ENCODE data around the gene RAI1. TPM values are rescaled to one million over a fixed set of nuclear protein-coding genes. Genes with fewer than 3 reads are reported as not detected.

The RAI1 gene
- total and polyA plus RNA-seq, 2 of the 8 experiments (the other 6 are each of a cell fraction or from before 2014, with no cell fraction given) = 0.39 to 1.2 TPM

DNA sequence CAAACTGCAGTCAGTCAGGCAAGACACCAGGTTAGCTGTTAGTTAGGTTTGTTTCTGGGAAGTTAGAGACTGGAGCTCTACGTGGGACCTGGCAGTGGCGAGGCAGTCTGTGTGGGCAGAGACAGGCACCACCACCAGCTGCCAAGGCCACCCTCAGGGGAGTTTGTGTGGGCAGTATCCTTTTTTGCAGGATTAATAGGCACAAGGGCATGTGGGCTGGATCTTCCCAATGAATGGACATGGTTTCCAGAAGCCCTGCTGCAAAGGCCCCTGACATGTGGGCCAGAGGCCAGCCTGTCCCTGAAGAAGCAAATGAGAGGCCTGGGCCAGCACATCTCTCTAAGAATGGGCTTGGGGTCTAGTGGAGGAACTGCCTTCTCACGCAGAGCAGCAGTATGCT, 174.7 kb downstream of the RAI1 start:
- no peaks in the 10 kb centered on the region; a peak in 1 of 7 replicates for H3K27me3 ChIP-seq (replicated peaks in 1 of 4; ENCODE audit: control insufficient read depth in 3 of 4, extremely low read depth in 1 of 4, insufficient read depth in 3 of 4, low read length in 3 of 4)
- no peak overlapping the region for H2AK5ac ChIP-seq (ENCODE audit: low read depth, low read length)
- H4K91ac ChIP-seq (replicated peaks; ENCODE audit: insufficient read length, low read length) = no peak overlapping the region
- H3K4ac ChIP-seq (replicated peaks; ENCODE audit: insufficient read length, low read depth, low read length) = peak overlapping the region; percentile 75
- H4K20me1 ChIP-seq (replicated peaks in 1 of 2; ENCODE audit: control insufficient read depth in 1 of 2, insufficient read depth in 2 of 2, low read length in 2 of 2) = no peaks in the 10 kb centered on the region
- no peak overlapping the region for H4K8ac ChIP-seq (ENCODE audit: extremely low read depth, insufficient read depth, low read length)
- H3K14ac ChIP-seq (ENCODE audit: insufficient read length) = no peak overlapping the region
- no peaks in the 10 kb centered on the region for H3K36me3 ChIP-seq (ENCODE audit: control insufficient read depth in 2 of 4, insufficient read depth in 4 of 4, low read length in 3 of 4)
- H4K5ac ChIP-seq (ENCODE audit: insufficient read length, low read depth, low read length) = no peak overlapping the region
- DNase-seq (ENCODE audit: low read depth in 1 of 2, low spot score in 2 of 2) (no peak), FAIRE-seq (no peak)
- H3K79me1 ChIP-seq (ENCODE audit: low read depth, low read length) = no peaks in the 10 kb centered on the region
- H2BK12ac ChIP-seq (ENCODE audit: low read depth, low read length) = 0 out of 2 replicates have a peak overlapping the region, but pooled peaks have one; percentile 18
- H3K56ac ChIP-seq (replicated peaks; ENCODE audit: insufficient read length, low read depth, low read length) = no peak overlapping the region
- H2BK15ac ChIP-seq (ENCODE audit: low read length) = no peak overlapping the region
- no peak overlapping the region for H2BK120ac ChIP-seq (replicated peaks; ENCODE audit: low read depth, low read length)
- ChIA-PET CTCF (ENCODE audit: partially characterized antibody) (interaction anchor here (0.6 to 26.2 kb wide), 7 partner anchors 10 to 177 kb away, joined by 3 to 404 read pairs (median 4); no protein-coding TSS in a partner anchor), POLR2A (ENCODE audit: partially characterized antibody) (interaction anchor here (0.7 to 12.1 kb wide), 3 partner anchors 16 to 101 kb away, joined by 3 to 122 read pairs (median 5); partner anchors contain the start of gene SREBF1)
- WGBS, 2 experiments (ENCODE audit: extremely low coverage in 1 of 2, insufficient coverage in 1 of 2, insufficient read length in 1 of 2, insufficient replicate concordance in 2 of 2, low coverage in 1 of 2, low lambda C conversion rate in 2 of 2, missing lambda C conversion rate in 1 of 2) = 93% methylated on average over 3 of the region's 3 CpGs; no CpG with 5 or more reads in 1 of the 2 experiments
- peaks cover 0 to 15% (median 6%) of the 10 kb centered on the region in 4 experiments; a peak in 4 of 7 replicates for H3K4me1 ChIP-seq (replicated peaks in 1 of 4; ENCODE audit: control insufficient read depth in 3 of 4, insufficient read depth in 4 of 4, low read length in 3 of 4)
- H3K4me3 ChIP-seq (ENCODE audit: extremely low read depth in 1 of 4, insufficient read depth in 2 of 4, low read depth in 3 of 4, low read length in 4 of 4) = no peak overlapping the region
- H3K18ac ChIP-seq (ENCODE audit: extremely low read depth, low read length) = no peak overlapping the region; the same call in 1 of the 2 replicates
- no peak overlapping the region for H3K4me2 ChIP-seq (ENCODE audit: insufficient read depth in 1 of 2, low read depth in 2 of 2, low read length in 2 of 2)
- no peaks in the 10 kb centered on the region for H3K23me2 ChIP-seq (ENCODE audit: low read depth, low read length)
- H3K27ac ChIP-seq (ENCODE audit: low read depth, low read length) = no peak overlapping the region
- no peaks in the 10 kb centered on the region for H3K79me2 ChIP-seq (ENCODE audit: control insufficient read depth in 1 of 2, insufficient read depth in 2 of 2, low read length in 2 of 2)
- no peak overlapping the region for H3K23ac ChIP-seq (ENCODE audit: insufficient read length)
- H2BK5ac ChIP-seq (ENCODE audit: low read depth, low read length) = 0 out of 2 replicates have a peak overlapping the region, but pooled peaks have one; percentile 26
- H2AFZ ChIP-seq (ENCODE audit: low read length) = no peak overlapping the region
- no peak overlapping the region for H3K9ac ChIP-seq (replicated peaks in 1 of 4; ENCODE audit: extremely low read depth in 1 of 4, low read depth in 3 of 4, low read length in 3 of 4)
- no peak overlapping the region for H2BK20ac ChIP-seq (ENCODE audit: low read length)
- H3K9me3 ChIP-seq (ENCODE audit: insufficient read depth in 2 of 2, low read depth in 1 of 2, low read length in 1 of 2) = no peaks in the 10 kb centered on the region
- TF ChIP-seq, protein P1, sequence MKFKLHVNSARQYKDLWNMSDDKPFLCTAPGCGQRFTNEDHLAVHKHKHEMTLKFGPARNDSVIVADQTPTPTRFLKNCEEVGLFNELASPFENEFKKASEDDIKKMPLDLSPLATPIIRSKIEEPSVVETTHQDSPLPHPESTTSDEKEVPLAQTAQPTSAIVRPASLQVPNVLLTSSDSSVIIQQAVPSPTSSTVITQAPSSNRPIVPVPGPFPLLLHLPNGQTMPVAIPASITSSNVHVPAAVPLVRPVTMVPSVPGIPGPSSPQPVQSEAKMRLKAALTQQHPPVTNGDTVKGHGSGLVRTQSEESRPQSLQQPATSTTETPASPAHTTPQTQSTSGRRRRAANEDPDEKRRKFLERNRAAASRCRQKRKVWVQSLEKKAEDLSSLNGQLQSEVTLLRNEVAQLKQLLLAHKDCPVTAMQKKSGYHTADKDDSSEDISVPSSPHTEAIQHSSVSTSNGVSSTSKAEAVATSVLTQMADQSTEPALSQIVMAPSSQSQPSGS (IDR thresholded peaks at IDR 0.05; ENCODE audit: low read length) = no peak
- TF ChIP-seq CHD1 (IDR thresholded peaks at IDR 0.05; ENCODE audit: low read depth, low read length) (no peak), TAF1 (IDR thresholded peaks at IDR 0.05; ENCODE audit: low read depth, low read length) (no peak), BACH1 (IDR thresholded peaks at IDR 0.05; ENCODE audit: low read length) (no peak), SP4 (IDR thresholded peaks at IDR 0.05; ENCODE audit: low read length) (no peak), SIRT6 (IDR thresholded peaks at IDR 0.05; ENCODE audit: low read length) (no peak), CHD2 (IDR thresholded peaks at IDR 0.05; ENCODE audit: low read length) (no peak), TEAD4 (IDR thresholded peaks at IDR 0.05; ENCODE audit: low read depth, low read length) (no peak), PHF8 (conservative IDR thresholded peaks at IDR 0.05; ENCODE audit: low read depth, low read length) (no peak), JUN (IDR thresholded peaks at IDR 0.05; ENCODE audit: low read depth, low read length) (no peak), FOSL1 (IDR thresholded peaks at IDR 0.05; ENCODE audit: insufficient read depth, low read depth, low read length) (no peak), POLR2A (IDR thresholded peaks at IDR 0.05; ENCODE audit: control extremely low read depth in 1 of 2, low read depth in 2 of 2, low read length in 2 of 2) (no peak), GTF2F1 (IDR thresholded peaks at IDR 0.05; ENCODE audit: borderline replicate concordance, low read depth, low read length) (no peak)
- TF ChIP-seq, protein P2, sequence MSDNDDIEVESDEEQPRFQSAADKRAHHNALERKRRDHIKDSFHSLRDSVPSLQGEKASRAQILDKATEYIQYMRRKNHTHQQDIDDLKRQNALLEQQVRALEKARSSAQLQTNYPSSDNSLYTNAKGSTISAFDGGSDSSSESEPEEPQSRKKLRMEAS (IDR thresholded peaks at IDR 0.05) = no peak

Measured in H1 (cell line).